Measurements from ENCODE around the gene RRP7A. TPM values are rescaled to one million over a fixed set of nuclear protein-coding genes. Genes with fewer than 3 reads are reported as not detected.
A peak's percentile ranks its signal among the peaks of the same experiment; 100 is the strongest.

The RRP7A gene
- total and polyA plus RNA-seq, 2 donors (not counting 3 experiments of a cell fraction or from before 2014, with no cell fraction given): 35.3 to 83.7 TPM

DNA sequence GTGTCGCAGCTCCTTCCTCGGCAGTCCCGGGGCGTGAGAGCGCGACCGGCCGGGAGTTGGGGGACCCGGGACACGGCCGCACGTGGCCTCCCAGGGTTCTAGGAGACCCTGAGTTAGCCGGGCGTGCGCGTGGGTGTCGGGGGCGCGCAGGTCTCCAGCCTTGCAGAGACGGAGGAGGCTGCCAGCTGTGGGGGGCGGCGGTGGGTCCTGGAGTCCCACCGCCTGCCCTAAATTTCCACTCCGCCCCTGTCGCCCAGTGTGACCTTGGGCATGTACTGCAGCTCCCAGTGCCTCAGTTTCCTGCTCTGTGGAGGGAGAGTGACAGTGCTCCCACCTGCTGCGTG lies 18.8 kb downstream of the RRP7A start:
- dilution Hi-C loops (cut with MboI; ENCODE audit: extremely low pct_ligation_motif_present, low sequenced_read_pairs): no loop called here
- Histone ChIP-seq H4K20me1 (replicated peaks; ENCODE audit: control insufficient read depth, extremely low read depth, insufficient read depth, low read length) (no peaks in the 10 kb centered on the region), H3K4me1 (ENCODE audit: control insufficient read depth, extremely low read depth, insufficient read depth, low read length) (peaks cover 3% of the 10 kb centered on the region), H3K79me2 (ENCODE audit: control insufficient read depth, insufficient read depth, low read length) (no peaks in the 10 kb centered on the region), H3K4me2 (ENCODE audit: insufficient read depth, low read length) (peak overlapping the region; percentile 47), H3K36me3 (ENCODE audit: control insufficient read depth in 2 of 2, extremely low read depth in 1 of 2, insufficient read depth in 2 of 2, low read length in 2 of 2) (no peaks in the 10 kb centered on the region), H3K4me3 (replicated peaks in 1 of 3; ENCODE audit: insufficient read depth in 1 of 3, low read depth in 1 of 3, low read length in 3 of 3) (no peak overlapping the region), H2AFZ (ENCODE audit: low read depth, low read length) (peak overlapping the region; percentile 98), H3K9me1 (replicated peaks; ENCODE audit: control insufficient read depth, extremely low read depth, insufficient read depth, low read length) (no peaks in the 10 kb centered on the region), H3K27ac (ENCODE audit: insufficient read depth, low read depth, low read length) (no peak overlapping the region), H3K9me3 (replicated peaks; ENCODE audit: control insufficient read depth, insufficient read depth, low read length) (no peaks in the 10 kb centered on the region), H3K27me3 (ENCODE audit: control insufficient read depth in 2 of 2, insufficient read depth in 2 of 2, low read length in 2 of 2) (no peaks in the 10 kb centered on the region), H3K9ac (replicated peaks; ENCODE audit: extremely low read depth, insufficient read depth, low read length) (no peak overlapping the region)
- intact Hi-C loops (cut with micrococcal nuclease): no loop called here
- no peak for FAIRE-seq
- CTCF ChIA-PET: no interaction called here
- POLR2A ChIA-PET: no interaction called here
- no peak for DNase-seq (ENCODE audit: low read depth, low spot score)
- no TSS peak for BruUV-seq (replicated peaks)
- TF ChIP-seq, protein P1, sequence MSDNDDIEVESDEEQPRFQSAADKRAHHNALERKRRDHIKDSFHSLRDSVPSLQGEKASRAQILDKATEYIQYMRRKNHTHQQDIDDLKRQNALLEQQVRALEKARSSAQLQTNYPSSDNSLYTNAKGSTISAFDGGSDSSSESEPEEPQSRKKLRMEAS (IDR thresholded peaks at IDR 0.05; ENCODE audit: insufficient read depth, insufficient read length): no peak
- TF ChIP-seq, protein P2, sequence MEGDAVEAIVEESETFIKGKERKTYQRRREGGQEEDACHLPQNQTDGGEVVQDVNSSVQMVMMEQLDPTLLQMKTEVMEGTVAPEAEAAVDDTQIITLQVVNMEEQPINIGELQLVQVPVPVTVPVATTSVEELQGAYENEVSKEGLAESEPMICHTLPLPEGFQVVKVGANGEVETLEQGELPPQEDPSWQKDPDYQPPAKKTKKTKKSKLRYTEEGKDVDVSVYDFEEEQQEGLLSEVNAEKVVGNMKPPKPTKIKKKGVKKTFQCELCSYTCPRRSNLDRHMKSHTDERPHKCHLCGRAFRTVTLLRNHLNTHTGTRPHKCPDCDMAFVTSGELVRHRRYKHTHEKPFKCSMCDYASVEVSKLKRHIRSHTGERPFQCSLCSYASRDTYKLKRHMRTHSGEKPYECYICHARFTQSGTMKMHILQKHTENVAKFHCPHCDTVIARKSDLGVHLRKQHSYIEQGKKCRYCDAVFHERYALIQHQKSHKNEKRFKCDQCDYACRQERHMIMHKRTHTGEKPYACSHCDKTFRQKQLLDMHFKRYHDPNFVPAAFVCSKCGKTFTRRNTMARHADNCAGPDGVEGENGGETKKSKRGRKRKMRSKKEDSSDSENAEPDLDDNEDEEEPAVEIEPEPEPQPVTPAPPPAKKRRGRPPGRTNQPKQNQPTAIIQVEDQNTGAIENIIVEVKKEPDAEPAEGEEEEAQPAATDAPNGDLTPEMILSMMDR (IDR thresholded peaks at IDR 0.05; ENCODE audit: extremely low read depth in 1 of 2, insufficient read depth in 1 of 2, low read depth in 1 of 2, low read length in 2 of 2): no peak
- no peak for TF ChIP-seq FOS (IDR thresholded peaks at IDR 0.05; ENCODE audit: borderline replicate concordance, insufficient read depth, low read length)
- TF ChIP-seq MYC (IDR thresholded peaks at IDR 0.05; ENCODE audit: low read depth, low read length): no peak
- no peak for TF ChIP-seq JUN (IDR thresholded peaks at IDR 0.05; ENCODE audit: borderline replicate concordance, insufficient read depth, insufficient read length, low read depth)
- TF ChIP-seq POLR2A (IDR thresholded peaks at IDR 0.05; ENCODE audit: low read depth, low read length): no peak
- TF ChIP-seq EZH2 (IDR thresholded peaks at IDR 0.05; ENCODE audit: borderline replicate concordance, low read depth, low read length, severe bottlenecking): no peak
- no peak for TF ChIP-seq GATA2 (IDR thresholded peaks at IDR 0.05; ENCODE audit: insufficient read depth, insufficient read length, low read depth, low read length)
- no peak for TF ChIP-seq POLR2AphosphoS5 (IDR thresholded peaks at IDR 0.05; ENCODE audit: insufficient read depth, low read depth, low read length)
